HG02571 (cell line): Measurements from ENCODE around the gene DNAJA1.
"Not testable (repeated sequence)": the region's sequence is repeated elsewhere in the genome, so short reads cannot be mapped to it uniquely, and the experiment has no call there.

Experiments
- ATAC-seq: cut with Tn5 transposase; IDR thresholded peaks from one replicate; pipeline ENCODE4 v1.9.1; 2021; ENCODE audit warnings: mild to moderate bottlenecking, moderate library complexity; ENCODE audit not compliant: unreplicated experiment

Gene DNAJA1

GRCh38 chr9:33024966-33025571 lies at the start of gene DNAJA1:
DNAJA1 (plus strand) TSS chr9:33025273; CDS start chr9:33026485, 1,212 bp downstream.
- ATAC-seq: peak; percentile 90

- ATAC-seq: no peak
These were observed 47.0 kb upstream of the DNAJA1 start for GRCh38 chr9:32978051-32978450.

GRCh38 chr9:32986971-32987370 lies 38.1 kb upstream of the DNAJA1 start:
- no peak for ATAC-seq

- ATAC-seq: no peak
These were observed 35.4 kb upstream of the DNAJA1 start for GRCh38 chr9:32989660-32990059.

GRCh38 chr9:32991897-32992594 lies 33.0 kb upstream of the DNAJA1 start:
- ATAC-seq: no peak

- ATAC-seq: no peak
These were observed 32.4 kb upstream of the DNAJA1 start for GRCh38 chr9:32992595-32993238.

- not testable (repeated sequence) for ATAC-seq
These were observed 24.4 kb upstream of the DNAJA1 start for GRCh38 chr9:33000682-33001055.

GRCh38 chr9:33005335-33005734 lies 19.7 kb upstream of the DNAJA1 start:
- ATAC-seq: not testable (repeated sequence)

GRCh38 chr9:33007755-33008154 lies 17.3 kb upstream of the DNAJA1 start:
- no peak for ATAC-seq

- ATAC-seq: no peak
These were observed 13.2 kb upstream of the DNAJA1 start for GRCh38 chr9:33011831-33012230.

GRCh38 chr9:33012328-33013069 lies 12.6 kb upstream of the DNAJA1 start:
- ATAC-seq: no peak

- ATAC-seq: no peak
These were observed 11.0 kb upstream of the DNAJA1 start for GRCh38 chr9:33013962-33014664.

- no peak for ATAC-seq
These were observed 10.4 kb upstream of the DNAJA1 start for GRCh38 chr9:33014665-33015014.

- no peak for ATAC-seq
These were observed 7.6 kb upstream of the DNAJA1 start for GRCh38 chr9:33017283-33018041.

- no peak for ATAC-seq
These were observed 5.3 kb upstream of the DNAJA1 start for GRCh38 chr9:33019797-33020196.

GRCh38 chr9:33022303-33022702 lies 2.8 kb upstream of the DNAJA1 start:
- ATAC-seq: no peak

GRCh38 chr9:33022755-33023154 lies 2.3 kb upstream of the DNAJA1 start:
- no peak for ATAC-seq

- ATAC-seq: no peak
These were observed 1.4 kb upstream of the DNAJA1 start for GRCh38 chr9:33023661-33024060.

GRCh38 chr9:33024126-33024965 lies 727 bp upstream of the DNAJA1 start:
- no peak for ATAC-seq
